Sigmoid colon (tissue), 7 donors: Measurements from ENCODE around the gene ATMIN. TPM values are rescaled to one million over a fixed set of nuclear protein-coding genes. Genes with fewer than 3 reads are reported as not detected.

ENCODE experiments used
- DNase-seq: peaks from one replicate; pipeline ENCODE4 v3.0.0-alpha.2; 2019
- H3K27ac ChIP-seq, 4 donors: fragments of 200-600 bp; sonication (generic); one replicate each; pipeline ENCODE4 v1.5.1; 2016 to 2019; ENCODE audit warnings: mild to moderate bottlenecking in 1 of 4
- H3K27me3 ChIP-seq, 3 donors: fragments of 200-600 bp; sonication (generic); one replicate each; pipeline ENCODE4 v1.5.1; 2019; ENCODE audit warnings: mild to moderate bottlenecking in 1 of 3
- H3K36me3 ChIP-seq, 4 donors: fragments of 200-600 bp; sonication (generic); one replicate each; pipeline ENCODE4 v1.5.1; 2016 to 2019
- H3K4me1 ChIP-seq, 4 donors: fragments of 200-600 bp; sonication (generic); one replicate each; pipeline ENCODE4 v1.5.1; 2017 to 2019
- H3K4me3 ChIP-seq, 4 donors: fragments of 200-600 bp; sonication (generic); one replicate each; pipeline ENCODE4 v1.5.1; 2017 to 2019; ENCODE audit warnings: mild to moderate bottlenecking in 2 of 4, moderate library complexity in 1 of 4
- H3K9me3 ChIP-seq, 4 donors: fragments of 200-600 bp in 3 of 4; sonication (generic) in 3 of 4; one replicate each; pipeline versions ENCODE4 v1.5.1 to v1.6.1; 2013 to 2019
- EP300 ChIP-seq, 4 donors: sonication (generic); formaldehyde crosslinking; IDR thresholded peaks; one replicate each; pipeline ENCODE4 v1.6.1; 2017; ENCODE audit warnings: antibody characterized with exemption in 4 of 4
- POLR2A ChIP-seq, 2 donors: fragments of 450-650 bp; IDR thresholded peaks; one replicate each; pipeline ENCODE4 v1.6.1; 2016; ENCODE audit warnings: antibody characterized with exemption in 2 of 2, mild to moderate bottlenecking in 2 of 2, moderate library complexity in 2 of 2
- POLR2AphosphoS5 ChIP-seq, 4 donors: sonication (generic); formaldehyde crosslinking; IDR thresholded peaks; one replicate each; pipeline ENCODE4 v1.6.1; 2017; ENCODE audit warnings: antibody characterized with exemption in 4 of 4
- WGBS, 2 donors: extraction: QIAGEN DNeasy Blood & Tissue Kit; methylation state at CpG; one replicate each; pipeline ENCODE4 v1.1.7; 2013; 5-methylcytosine and 5-hydroxymethylcytosine counted together
- intact Hi-C: fragments of 100-400 bp; cut with DNase I; formaldehyde crosslinking; loops from one replicate; pipeline ENCODE4 v1.15.1; 2023
- polyA plus RNA-seq, 3 donors: library from polyadenylated mRNA; stranded (reverse); fragments of 200-250 nt; gene quantifications; one replicate each; pipeline ENCODE4 v1.2.3, GENCODE V29; 2013
- total RNA-seq, 4 donors: library from RNA; depleted of rRNA; stranded (reverse); fragments of >200 nt; gene quantifications; one replicate each; pipeline ENCODE4 v1.1.0, GENCODE V29; 2016
- TF ChIP-seq, protein P1 (sequence below), 4 experiments: fragments of 450-650 bp in 3 of 4; fragments of 200-600 bp in 1 of 4; IDR thresholded peaks; one replicate each; pipeline ENCODE4 v1.5.1; 2016 to 2019; ENCODE audit warnings: antibody characterized with exemption in 4 of 4, mild to moderate bottlenecking in 3 of 4, moderate library complexity in 2 of 4
- donor health status: healthy with polysubstance abuse.
- donor health status: Bipolar disorder and iron deficiency.
- donor health status: healthy.

The ATMIN gene
- total and polyA plus RNA-seq, 7 donors = 14.1 to 31.9 (median 26.3) TPM

GRCh38 chr16:81067166-81067565 is 31.5 kb downstream of the ATMIN start:
- no peaks in the 10 kb centered on the region for H3K9me3 ChIP-seq
- no peaks in the 10 kb centered on the region for H3K27me3 ChIP-seq
- no peaks in the 10 kb centered on the region for H3K4me1 ChIP-seq
- H3K4me3 ChIP-seq = no peak overlapping the region
- TF ChIP-seq, protein P1, sequence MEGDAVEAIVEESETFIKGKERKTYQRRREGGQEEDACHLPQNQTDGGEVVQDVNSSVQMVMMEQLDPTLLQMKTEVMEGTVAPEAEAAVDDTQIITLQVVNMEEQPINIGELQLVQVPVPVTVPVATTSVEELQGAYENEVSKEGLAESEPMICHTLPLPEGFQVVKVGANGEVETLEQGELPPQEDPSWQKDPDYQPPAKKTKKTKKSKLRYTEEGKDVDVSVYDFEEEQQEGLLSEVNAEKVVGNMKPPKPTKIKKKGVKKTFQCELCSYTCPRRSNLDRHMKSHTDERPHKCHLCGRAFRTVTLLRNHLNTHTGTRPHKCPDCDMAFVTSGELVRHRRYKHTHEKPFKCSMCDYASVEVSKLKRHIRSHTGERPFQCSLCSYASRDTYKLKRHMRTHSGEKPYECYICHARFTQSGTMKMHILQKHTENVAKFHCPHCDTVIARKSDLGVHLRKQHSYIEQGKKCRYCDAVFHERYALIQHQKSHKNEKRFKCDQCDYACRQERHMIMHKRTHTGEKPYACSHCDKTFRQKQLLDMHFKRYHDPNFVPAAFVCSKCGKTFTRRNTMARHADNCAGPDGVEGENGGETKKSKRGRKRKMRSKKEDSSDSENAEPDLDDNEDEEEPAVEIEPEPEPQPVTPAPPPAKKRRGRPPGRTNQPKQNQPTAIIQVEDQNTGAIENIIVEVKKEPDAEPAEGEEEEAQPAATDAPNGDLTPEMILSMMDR (IDR thresholded peaks at IDR 0.05) = no peak
- TF ChIP-seq POLR2A (IDR thresholded peaks at IDR 0.05) = no peak
- H3K36me3 ChIP-seq = no peaks in the 10 kb centered on the region
- no peak for DNase-seq
- intact Hi-C loops = no loop called here
- no peak overlapping the region for H3K27ac ChIP-seq
- 13 to 53% methylated on average over 1 of the region's 1 CpG for WGBS, 2 donors

DNA sequence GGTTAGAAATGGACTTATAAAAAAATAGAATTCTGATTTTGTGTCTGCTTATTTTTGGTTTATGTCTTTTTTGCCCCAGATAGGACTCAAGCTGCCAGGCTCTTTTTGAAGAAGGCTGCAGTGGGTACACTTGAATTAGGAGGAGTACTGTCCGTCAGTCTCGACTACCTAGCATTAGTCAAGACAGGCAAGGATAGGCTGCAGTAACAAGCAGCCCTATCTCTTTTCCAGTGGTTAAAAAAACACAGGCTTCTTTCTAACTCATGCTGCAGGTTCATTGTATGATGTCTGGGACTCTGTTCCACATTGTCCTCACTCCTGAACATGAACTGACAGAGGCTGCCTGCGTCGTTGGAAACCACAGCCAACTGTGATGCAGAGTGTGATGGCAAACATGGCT is 33.4 kb downstream of the ATMIN start:
- H3K27ac ChIP-seq = no peak overlapping the region
- no peaks in the 10 kb centered on the region for H3K9me3 ChIP-seq
- 95% methylated on average over 4 of the region's 4 CpGs for WGBS, 2 donors
- H3K36me3 ChIP-seq = no peaks in the 10 kb centered on the region
- no peak overlapping the region for H3K4me3 ChIP-seq
- TF ChIP-seq, protein P1 (IDR thresholded peaks at IDR 0.05) = no peak
- TF ChIP-seq POLR2A (IDR thresholded peaks at IDR 0.05) (no peak), POLR2AphosphoS5 (IDR thresholded peaks at IDR 0.05) (no peak), EP300 (IDR thresholded peaks at IDR 0.05) (no peak)
- no peak for DNase-seq
- H3K4me1 ChIP-seq = no peaks in the 10 kb centered on the region
- intact Hi-C loops = no loop called here
- H3K27me3 ChIP-seq = no peaks in the 10 kb centered on the region

GRCh38 chr16:81070979-81071378 is 35.3 kb downstream of the ATMIN start:
- WGBS, 2 donors = 80 to 82% methylated on average over 8 of the region's 8 CpGs
- no peaks in the 10 kb centered on the region for H3K4me1 ChIP-seq
- no peak for DNase-seq
- no peaks in the 10 kb centered on the region for H3K27me3 ChIP-seq
- TF ChIP-seq, protein P1 (IDR thresholded peaks at IDR 0.05) = no peak
- no peak for TF ChIP-seq POLR2AphosphoS5 (IDR thresholded peaks at IDR 0.05)
- no peak for TF ChIP-seq EP300 (IDR thresholded peaks at IDR 0.05)
- TF ChIP-seq POLR2A (IDR thresholded peaks at IDR 0.05) = no peak
- H3K9me3 ChIP-seq = no peaks in the 10 kb centered on the region
- no peak overlapping the region for H3K27ac ChIP-seq
- no peaks in the 10 kb centered on the region for H3K36me3 ChIP-seq
- H3K4me3 ChIP-seq = no peak overlapping the region
- intact Hi-C loops = no loop called here

- intact Hi-C loops = no loop called here
- no peak for DNase-seq
- no peaks in the 10 kb centered on the region for H3K4me1 ChIP-seq
- H3K27me3 ChIP-seq = no peaks in the 10 kb centered on the region
- H3K9me3 ChIP-seq = no peaks in the 10 kb centered on the region
- H3K4me3 ChIP-seq = no peak overlapping the region
- 83 to 84% methylated on average over 4 of the region's 4 CpGs for WGBS, 2 donors
- TF ChIP-seq EP300 (IDR thresholded peaks at IDR 0.05) (no peak), POLR2AphosphoS5 (IDR thresholded peaks at IDR 0.05) (no peak), POLR2A (IDR thresholded peaks at IDR 0.05) (no peak)
- TF ChIP-seq, protein P1 (IDR thresholded peaks at IDR 0.05) = no peak
- H3K36me3 ChIP-seq = no peaks in the 10 kb centered on the region
- H3K27ac ChIP-seq = no peak overlapping the region
These were observed 36.2 kb downstream of the ATMIN start for GRCh38 chr16:81071805-81072204.

DNA sequence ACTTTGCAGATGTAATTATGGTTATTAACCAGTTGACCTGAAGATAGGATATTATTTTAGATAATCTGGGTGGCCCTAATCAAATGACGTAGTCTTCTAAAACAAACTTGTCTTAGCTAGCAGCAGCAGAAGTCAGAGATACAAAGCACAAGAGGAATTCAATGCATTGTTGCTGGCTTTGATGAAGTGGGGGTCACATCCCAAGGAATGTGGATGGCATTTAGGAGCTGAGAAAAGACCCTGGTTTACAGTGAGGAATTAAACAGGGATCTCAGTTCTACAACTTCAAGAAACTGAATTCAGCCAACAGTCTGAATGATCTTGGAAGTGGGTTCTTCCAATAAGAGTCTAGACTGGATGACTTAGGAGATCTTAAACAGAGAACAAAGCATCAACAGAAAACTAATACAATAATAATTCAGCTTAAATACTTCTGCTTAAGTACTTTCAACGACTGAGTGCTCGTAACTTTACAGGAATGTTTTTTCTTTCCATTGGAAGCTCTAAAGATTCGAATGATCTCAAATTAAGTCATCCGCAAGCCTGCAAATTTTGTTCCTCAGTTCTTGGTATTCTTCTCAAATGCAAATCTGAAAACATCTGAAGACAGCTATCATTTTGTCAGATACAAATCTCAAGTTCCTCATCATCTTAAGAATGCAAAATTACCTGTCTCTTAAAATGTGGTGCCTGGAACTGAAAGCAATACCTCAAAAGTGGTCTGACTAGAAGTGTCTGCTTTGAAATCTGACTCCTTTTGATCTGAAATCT is 38.1 kb downstream of the ATMIN start:
- H3K36me3 ChIP-seq = no peaks in the 10 kb centered on the region
- 68 to 76% methylated on average over 5 of the region's 5 CpGs for WGBS, 2 donors
- no peak overlapping the region for H3K4me3 ChIP-seq
- H3K27ac ChIP-seq = no peak overlapping the region
- no peaks in the 10 kb centered on the region for H3K27me3 ChIP-seq
- DNase-seq = no peak
- no peaks in the 10 kb centered on the region for H3K9me3 ChIP-seq
- peaks cover 0 to 5% (median 2%) of the 10 kb centered on the region in 4 donors for H3K4me1 ChIP-seq
- TF ChIP-seq, protein P1 (IDR thresholded peaks at IDR 0.05) = no peak
- TF ChIP-seq EP300 (IDR thresholded peaks at IDR 0.05) = no peak
- TF ChIP-seq POLR2A (IDR thresholded peaks at IDR 0.05) = no peak
- no peak for TF ChIP-seq POLR2AphosphoS5 (IDR thresholded peaks at IDR 0.05)
- intact Hi-C loops = no loop called here
